ENCODE results near the gene FXR1.
"Not testable (repeated sequence)": the region's sequence is repeated elsewhere in the genome, so short reads cannot be mapped to it uniquely, and the experiment has no call there.

FXR1 gene

GRCh38 chr3:180934638-180935037 is 22.2 kb downstream of the FXR1 start:
- DNase-seq (ENCODE audit: low spot score), result no peak

DNA sequence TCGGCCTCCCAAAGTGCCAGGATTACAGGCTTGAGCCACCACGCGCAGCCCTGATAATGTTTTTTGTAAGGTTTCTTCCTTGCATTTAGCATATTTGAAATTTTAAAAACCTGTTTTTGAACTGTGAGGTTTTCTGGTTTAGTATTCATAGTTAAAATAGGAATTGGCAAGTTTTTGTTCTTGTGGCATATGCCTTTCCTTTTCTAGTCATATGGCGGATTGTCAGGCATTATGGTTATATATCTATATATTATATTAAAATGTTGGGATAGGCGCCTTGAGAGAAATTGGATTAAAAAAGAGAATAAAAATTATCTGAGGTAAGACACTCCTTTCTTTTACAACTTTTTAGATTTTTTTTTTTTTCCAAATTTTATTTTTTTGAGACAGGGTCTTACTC is 28.4 kb downstream of the FXR1 start:
- no peak for DNase-seq (ENCODE audit: low spot score)

GRCh38 chr3:180947761-180948390 is 35.4 kb downstream of the FXR1 start:
- peak; percentile 16 for DNase-seq (ENCODE audit: low spot score)

- no peak for DNase-seq (ENCODE audit: low spot score)
Measured at GRCh38 chr3:180959691-180960090, 47.2 kb downstream of the FXR1 start.

DNA sequence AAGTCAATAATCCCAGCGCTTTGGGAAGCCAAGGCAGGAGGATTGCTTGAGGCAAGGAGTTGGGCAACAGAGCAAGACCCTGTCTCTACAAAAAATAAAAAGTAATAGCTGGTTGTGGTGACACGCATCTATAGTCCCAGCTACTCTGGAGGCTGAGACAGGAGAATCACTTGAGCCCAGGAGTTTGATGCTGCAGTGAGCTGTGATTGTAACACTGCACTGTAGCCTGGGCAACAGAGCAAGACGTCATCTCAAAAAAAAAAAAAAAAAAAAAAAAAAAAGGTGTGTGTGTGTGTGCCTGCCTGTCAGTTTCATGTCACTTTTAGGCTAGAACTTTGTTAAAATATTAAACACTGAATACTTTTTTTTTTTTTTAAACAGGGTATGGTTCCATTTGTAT is 48.6 kb downstream of the FXR1 start:
- DNase-seq (ENCODE audit: low spot score), result peak; percentile 28

GRCh38 chr3:180961552-180961951 is 49.1 kb downstream of the FXR1 start:
- DNase-seq (ENCODE audit: low spot score), result no peak

DNA sequence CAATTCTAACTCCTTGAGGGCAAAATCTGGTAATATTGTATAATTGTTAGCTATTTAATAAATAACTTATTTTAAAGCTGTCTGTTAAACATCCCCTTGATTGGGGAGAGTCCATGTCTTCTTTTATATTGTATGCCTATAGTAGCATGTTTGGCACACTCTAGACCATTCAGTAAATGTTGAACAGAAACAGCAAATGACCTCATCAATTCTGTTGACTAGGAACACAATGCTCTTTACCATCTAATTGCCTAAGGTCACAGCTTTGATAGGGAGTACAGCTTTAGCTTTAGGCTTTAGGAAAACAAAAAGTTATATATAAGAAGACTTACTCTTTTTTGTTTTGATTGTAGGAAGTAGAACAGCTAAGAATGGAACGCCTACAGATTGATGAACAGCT is 50.1 kb downstream of the FXR1 start:
- no peak for DNase-seq (ENCODE audit: low spot score)

DNA sequence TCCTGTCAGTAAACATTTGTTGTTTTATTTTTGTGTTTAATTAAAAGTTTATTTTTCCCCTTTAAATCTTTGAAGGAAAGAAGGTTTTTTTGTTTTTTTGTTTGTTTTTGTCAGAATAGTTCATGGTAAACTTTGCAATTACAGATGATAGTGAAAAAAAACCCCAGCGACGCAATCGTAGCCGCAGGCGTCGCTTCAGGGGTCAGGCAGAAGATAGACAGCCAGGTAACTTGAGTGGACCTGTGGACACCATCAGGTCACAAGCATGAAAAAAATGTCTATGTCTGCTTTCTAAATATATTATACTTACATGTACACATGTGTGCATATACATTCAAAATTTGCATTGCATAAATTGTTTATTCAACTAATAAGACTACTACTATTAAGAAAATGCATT is 58.5 kb downstream of the FXR1 start:
- no peak for DNase-seq (ENCODE audit: low spot score)

- no peak for DNase-seq (ENCODE audit: low spot score)
Measured at GRCh38 chr3:180973543-180973942, 61.1 kb downstream of the FXR1 start.

GRCh38 chr3:180974286-180974685 is 61.8 kb downstream of the FXR1 start:
- no peak for DNase-seq (ENCODE audit: low spot score)

DNA sequence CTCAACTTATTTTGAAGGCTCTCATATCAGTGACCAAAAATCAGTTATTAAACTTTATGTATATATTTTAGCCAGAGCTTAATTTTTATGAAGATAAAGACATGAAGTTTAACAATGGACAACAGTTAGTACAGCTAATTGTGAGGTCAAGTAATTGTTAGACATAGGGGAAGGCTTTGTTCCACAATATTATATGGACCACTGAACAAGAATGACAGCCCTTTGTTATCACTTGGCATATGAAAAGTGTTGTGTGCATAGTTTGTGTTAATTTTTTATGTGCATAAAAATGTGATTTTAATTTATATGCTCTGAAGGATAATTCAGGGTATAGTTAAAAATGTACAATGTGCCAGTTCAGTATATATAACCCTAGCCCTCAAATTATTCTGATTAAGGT is 65.0 kb downstream of the FXR1 start:
- no peak for DNase-seq (ENCODE audit: low spot score)

GRCh38 chr3:180979961-180980360 is 67.5 kb downstream of the FXR1 start:
- DNase-seq (ENCODE audit: low spot score), result no peak

DNA sequence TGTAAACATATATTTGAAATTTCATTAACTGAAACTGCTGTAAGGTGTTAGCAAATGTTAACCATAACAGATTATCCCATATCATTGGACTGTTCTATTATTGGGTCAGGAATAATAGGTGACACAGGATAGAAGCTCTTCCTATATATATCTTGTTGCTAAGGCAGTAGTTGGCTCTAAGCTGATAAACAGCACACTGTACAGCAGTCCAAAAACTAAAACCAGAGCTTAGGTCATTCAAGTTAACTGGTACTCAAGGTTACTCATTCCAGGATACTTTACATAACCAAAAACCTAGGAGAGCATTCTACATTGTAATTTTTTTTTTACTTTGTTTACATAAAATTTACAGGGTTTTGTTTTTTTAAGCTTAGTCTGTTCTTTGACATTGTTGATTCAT is 68.1 kb downstream of the FXR1 start:
- DNase-seq (ENCODE audit: low spot score), result no peak

DNA sequence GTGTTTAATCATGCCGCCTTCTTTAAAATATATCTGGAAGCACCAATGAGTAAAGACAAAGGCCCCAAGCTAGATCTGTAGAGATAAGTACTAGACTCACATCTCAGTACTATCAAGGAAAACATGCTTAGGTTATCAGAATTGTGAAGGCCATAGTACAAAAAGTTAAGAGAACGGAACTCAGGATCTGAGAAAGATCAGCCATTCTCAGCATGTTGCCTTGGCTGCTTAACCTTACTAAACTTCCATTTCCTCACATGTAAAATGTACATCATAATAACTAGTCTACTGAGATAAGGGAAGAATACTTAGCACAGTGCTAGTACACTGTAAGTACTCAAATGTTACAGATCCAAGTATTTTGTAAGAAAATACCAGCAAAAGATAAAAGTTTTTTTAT is 69.4 kb downstream of the FXR1 start:
- DNase-seq (ENCODE audit: low spot score), result no peak

DNA sequence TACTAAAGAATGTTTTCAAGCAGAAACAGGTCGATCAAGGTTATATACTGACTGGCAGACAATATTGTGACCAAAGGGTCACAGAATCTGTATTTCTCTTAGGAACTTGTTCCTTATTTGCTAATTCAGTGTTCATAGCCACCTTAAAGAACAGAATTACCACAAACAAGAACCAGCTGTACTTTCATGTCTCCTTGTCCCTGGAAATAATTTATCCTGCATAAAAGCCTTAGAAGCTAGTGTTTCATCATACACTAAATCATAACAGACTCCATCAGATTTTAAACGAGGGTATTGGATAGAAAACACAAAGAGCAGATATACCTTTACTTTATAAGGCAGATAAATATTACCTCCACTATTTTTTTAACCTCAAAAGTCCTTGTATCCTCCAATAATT is 70.7 kb downstream of the FXR1 start:
- no peak for DNase-seq (ENCODE audit: low spot score)

- DNase-seq (ENCODE audit: low spot score), result not testable (repeated sequence)
Measured at GRCh38 chr3:180986366-180986765, 73.9 kb downstream of the FXR1 start.

GRCh38 chr3:180987344-180987743 is 74.9 kb downstream of the FXR1 start:
- no peak for DNase-seq (ENCODE audit: low spot score)

- DNase-seq (ENCODE audit: low spot score), result peak; percentile 94
Measured at GRCh38 chr3:180989291-180990163, 77.1 kb downstream of the FXR1 start, which contains the start of gene DNAJC19. TSS of gene DNAJC19 (minus strand) at chr3:180989736. CDS start at chr3:180989602, 134 bp downstream.

DNA sequence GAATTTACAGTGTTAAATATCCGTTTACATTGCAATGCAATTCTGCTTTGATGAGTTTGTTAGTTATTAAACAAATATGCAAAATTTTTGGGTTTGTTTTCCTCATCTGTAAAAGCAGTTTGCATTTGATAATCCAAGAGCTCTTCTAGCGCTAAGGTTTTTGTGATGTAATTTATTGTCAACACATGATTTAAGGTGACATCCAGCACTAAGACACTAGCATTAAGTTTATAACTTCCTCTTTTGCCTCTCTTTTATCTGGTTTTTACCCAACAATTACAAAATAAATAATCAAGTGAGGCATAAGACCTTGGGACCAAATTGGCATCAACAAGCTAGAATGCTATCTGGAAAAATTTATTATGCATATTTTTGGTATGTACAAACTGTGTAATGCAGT is 78.0 kb downstream of the FXR1 start:
- no peak for DNase-seq (ENCODE audit: low spot score)

- DNase-seq (ENCODE audit: low spot score), result no peak
Measured at GRCh38 chr3:180996415-180996932, 84.0 kb downstream of the FXR1 start.

- not testable (repeated sequence) for DNase-seq (ENCODE audit: low spot score)
Measured at GRCh38 chr3:181002331-181002730, 89.9 kb downstream of the FXR1 start.

DNA sequence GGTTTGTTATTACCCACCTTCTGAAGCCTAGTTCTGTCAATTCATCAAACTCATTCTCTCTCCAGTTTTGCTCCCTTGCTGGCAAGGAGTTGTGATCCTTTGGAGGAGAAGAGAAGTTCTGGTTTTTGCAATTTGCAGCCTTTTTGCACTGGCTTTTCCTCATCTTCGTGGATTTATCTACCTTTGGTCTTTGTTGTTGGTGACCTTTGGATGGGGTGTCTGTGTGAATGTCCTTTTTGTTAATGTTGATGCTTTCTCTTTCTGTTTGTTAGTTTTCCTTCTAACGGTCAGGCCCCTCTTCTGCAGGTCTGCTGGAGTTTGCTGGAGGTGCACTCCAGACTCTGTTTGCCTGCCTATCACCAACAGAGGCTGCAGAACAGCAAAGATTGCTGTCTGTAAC is 91.0 kb downstream of the FXR1 start:
- not testable (repeated sequence) for DNase-seq (ENCODE audit: low spot score)

GRCh38 chr3:181006541-181006940 is 94.1 kb downstream of the FXR1 start:
- DNase-seq (ENCODE audit: low spot score), result no peak

All from NAMALWA (cell line).